Heart left ventricle (tissue), 16 donors: ENCODE data around the gene SPRED3. TPM values are rescaled to one million over a fixed set of nuclear protein-coding genes. Genes with fewer than 3 reads are reported as not detected.

Source experiments
- ATAC-seq, 4 donors: fragments of 200-7000 bp; cut with Tn5 transposase; one replicate each; pipeline ENCODE4 v1.9.1; 2020 to 2022; ENCODE audit warnings: moderate library complexity in 4 of 4, mild to moderate bottlenecking in 3 of 4, moderate number of reproducible peaks in 1 of 4
- DNase-seq, 5 donors: peaks; one replicate each; pipeline ENCODE4 v3.0.0-alpha.2; 2020
- H3K27ac ChIP-seq, 12 donors: fragments of 200-600 bp; sonication (generic) in 4 of 12; one replicate each; pipeline versions ENCODE4 v1.5.0 to v1.8.0; 2016 to 2022; ENCODE audit warnings: mild to moderate bottlenecking in 2 of 12
- H3K27me3 ChIP-seq, 9 donors: fragments of 200-600 bp; sonication (generic) in 2 of 9; one replicate each; pipeline versions ENCODE4 v1.5.1 to v1.8.0; 2016 to 2022; ENCODE audit warnings: mild to moderate bottlenecking in 3 of 9
- H3K36me3 ChIP-seq, 9 donors: fragments of 200-600 bp; sonication (generic) in 2 of 9; one replicate each; pipeline versions ENCODE4 v1.5.0 to v1.8.0; 2018 to 2022; ENCODE audit warnings: mild to moderate bottlenecking in 2 of 9
- H3K4me1 ChIP-seq, 12 donors: fragments of 200-600 bp; sonication (generic) in 4 of 12; one replicate each; pipeline versions ENCODE4 v1.5.0 to v1.8.0; 2016 to 2022; ENCODE audit warnings: mild to moderate bottlenecking in 3 of 12
- H3K4me3 ChIP-seq, 12 donors: fragments of 200-600 bp; sonication (generic) in 4 of 12; one replicate each; pipeline versions ENCODE4 v1.5.0 to v1.8.0; 2017 to 2022; ENCODE audit warnings: mild to moderate bottlenecking in 9 of 12, moderate library complexity in 4 of 12
- H3K9me3 ChIP-seq, 12 donors: fragments of 200-600 bp; sonication (generic) in 4 of 12; one replicate each; pipeline versions ENCODE4 v1.5.0 to v1.8.0; 2016 to 2022; ENCODE audit warnings: mild to moderate bottlenecking in 1 of 12
- POLR2A ChIP-seq, 2 donors: fragments of 450-650 bp; IDR thresholded peaks; one replicate each; pipeline ENCODE4 v1.6.1; 2017; ENCODE audit warnings: antibody characterized with exemption in 2 of 2, mild to moderate bottlenecking in 2 of 2, moderate library complexity in 2 of 2
- WGBS, 4 donors: extraction: QIAGEN DNeasy Blood & Tissue Kit in 2 of 4; methylation state at CpG; one replicate each; pipeline versions ENCODE4 v1.1.5 to v1.1.7; 2013 to 2018; 5-methylcytosine and 5-hydroxymethylcytosine counted together
- intact Hi-C, 10 donors: fragments of 100-400 bp; cut with DNase I; formaldehyde crosslinking; loops; one replicate each; pipeline versions ENCODE4 v1.11.1 to v1.14.2; 2022
- polyA plus RNA-seq, 2 donors: library from polyadenylated mRNA; stranded (reverse); fragments of 200-250 nt; gene quantifications; one replicate each; pipeline ENCODE4 v1.2.3, GENCODE V29; 2013
- total RNA-seq, 9 donors: library from RNA; depleted of rRNA in 2 of 9; stranded (reverse); fragments of >200 nt in 2 of 9; fragmentation: NEBNext Ultra II Directional in 3 of 9; extraction: Animal tissue kit (Norgen Biotek cat#: 25700) in 3 of 9; gene quantifications; one replicate each; pipeline versions ENCODE4 v1.1.0 to v1.2.4, GENCODE V29; 2016 to 2023
- TF ChIP-seq, protein P1 (sequence below), 12 donors: fragments of 200-600 bp; sonication (generic) in 4 of 12; IDR thresholded peaks; one replicate each; pipeline versions ENCODE4 v1.5.0 to v1.8.0; 2018 to 2022; ENCODE audit warnings: antibody characterized with exemption in 12 of 12, mild to moderate bottlenecking in 5 of 12
- donor health status: ischemic (EF 13 %, LVEDD 7.1; RV severe dilation, severe dysfunction).
- donor health status: healthy with polysubstance abuse.
- donor health status: DM: no; HTN: yes; CAD: no.
- donor health status: DM: no; HTN: no; CAD: no.
- donor health status: ischemic (EF 25% LVEDD 6.9; RV normal size, moderate dysfunction).
- donor health status: ischemic (EF 25% LVEDD 5.7; RV mildly dilated, moderate dysfunction).
- donor health status: healthy.
- donor health status: DM: yes; HTN: yes; CAD: no.
- donor health status: ischemic (EF 35%, LVEDD 5.7; RV mildly dilated, moderate dysfunction).
- donor health status: nonischemic (EF 11% LVEDD 7.7; RV severe dilation, severe dysfunction).
- donor health status: DM: yes; HTN: yes; CAD: no.
- donor health status: PGD.
- donor health status: ischemic (EF 29% LVEDD 5.4; RV normal size, mild dysfunction).
- donor health status: nonischemic (EF 23%, LVEDD 6.1; RV moderate dilation, normal function).

The SPRED3 gene
- total and polyA plus RNA-seq, 11 donors = 0.18 to 3.1 (median 0.72) TPM; not detected in 1

DNA sequence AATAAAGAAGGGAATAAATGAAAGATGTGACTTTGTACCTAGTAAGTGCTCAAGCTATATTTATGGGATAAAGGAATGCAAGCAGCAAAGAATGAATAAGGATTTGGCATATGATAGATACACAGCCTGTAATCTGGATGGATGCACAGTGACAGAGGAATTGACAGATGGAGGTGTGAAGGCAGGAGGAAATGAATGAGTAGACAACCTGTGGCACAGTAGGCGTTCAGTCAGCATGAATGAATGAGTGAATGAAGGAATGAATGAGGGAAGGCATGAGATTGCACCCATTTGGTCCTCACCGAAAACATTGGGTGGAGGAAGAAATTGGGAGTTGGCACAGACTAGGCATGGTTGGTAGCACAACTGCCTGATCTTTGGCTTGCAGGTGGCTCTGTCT is 18.9 kb upstream of the SPRED3 start:
- no peak overlapping the region for H3K27ac ChIP-seq
- H3K4me3 ChIP-seq = no peak overlapping the region
- DNase-seq (no peak), ATAC-seq (no peak)
- H3K4me1 ChIP-seq = peaks cover 0 to 4% (median 0%) of the 10 kb centered on the region in 12 donors
- no peaks in the 10 kb centered on the region for H3K9me3 ChIP-seq
- TF ChIP-seq, protein P1, sequence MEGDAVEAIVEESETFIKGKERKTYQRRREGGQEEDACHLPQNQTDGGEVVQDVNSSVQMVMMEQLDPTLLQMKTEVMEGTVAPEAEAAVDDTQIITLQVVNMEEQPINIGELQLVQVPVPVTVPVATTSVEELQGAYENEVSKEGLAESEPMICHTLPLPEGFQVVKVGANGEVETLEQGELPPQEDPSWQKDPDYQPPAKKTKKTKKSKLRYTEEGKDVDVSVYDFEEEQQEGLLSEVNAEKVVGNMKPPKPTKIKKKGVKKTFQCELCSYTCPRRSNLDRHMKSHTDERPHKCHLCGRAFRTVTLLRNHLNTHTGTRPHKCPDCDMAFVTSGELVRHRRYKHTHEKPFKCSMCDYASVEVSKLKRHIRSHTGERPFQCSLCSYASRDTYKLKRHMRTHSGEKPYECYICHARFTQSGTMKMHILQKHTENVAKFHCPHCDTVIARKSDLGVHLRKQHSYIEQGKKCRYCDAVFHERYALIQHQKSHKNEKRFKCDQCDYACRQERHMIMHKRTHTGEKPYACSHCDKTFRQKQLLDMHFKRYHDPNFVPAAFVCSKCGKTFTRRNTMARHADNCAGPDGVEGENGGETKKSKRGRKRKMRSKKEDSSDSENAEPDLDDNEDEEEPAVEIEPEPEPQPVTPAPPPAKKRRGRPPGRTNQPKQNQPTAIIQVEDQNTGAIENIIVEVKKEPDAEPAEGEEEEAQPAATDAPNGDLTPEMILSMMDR (IDR thresholded peaks at IDR 0.05) = no peak
- no peak for TF ChIP-seq POLR2A (IDR thresholded peaks at IDR 0.05)
- H3K27me3 ChIP-seq = no peaks in the 10 kb centered on the region
- no peaks in the 10 kb centered on the region for H3K36me3 ChIP-seq
- intact Hi-C loops = no loop called here
- WGBS, 4 donors = 84 to 92% (median 88%) methylated on average over 2 of the region's 2 CpGs

DNA sequence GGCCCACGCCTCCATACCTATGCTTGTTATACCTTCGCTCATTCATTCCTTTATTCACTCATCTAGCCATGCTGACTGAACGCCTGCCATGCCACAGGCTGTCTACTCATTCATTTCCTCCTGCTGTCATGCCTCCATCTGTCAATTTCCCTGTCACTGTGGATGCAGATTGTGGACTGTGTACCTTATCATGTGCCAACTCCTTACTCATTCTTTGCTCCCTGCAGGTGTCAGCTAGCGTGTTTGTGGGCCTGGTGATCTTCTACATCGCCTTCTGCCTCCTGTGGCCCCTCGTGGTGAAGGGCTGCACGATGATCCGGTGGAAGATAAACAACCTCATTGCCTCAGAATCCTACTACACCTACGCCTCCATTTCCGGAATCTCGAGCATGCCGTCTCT is 18.2 kb upstream of the SPRED3 start:
- Histone ChIP-seq H3K4me3 (no peak overlapping the region), H3K4me1 (peaks cover 0 to 7% (median under 1%) of the 10 kb centered on the region in 12 donors), H3K36me3 (no peaks in the 10 kb centered on the region), H3K27me3 (no peaks in the 10 kb centered on the region), H3K9me3 (no peaks in the 10 kb centered on the region), H3K27ac (no peak overlapping the region)
- intact Hi-C loops = loop anchor here in 1 of 10 donors (5.0 kb wide), 1 partner anchor 33 kb away; the partner anchor contains the start of gene CATSPERG
- no peak for TF ChIP-seq POLR2A (IDR thresholded peaks at IDR 0.05)
- TF ChIP-seq, protein P1 (IDR thresholded peaks at IDR 0.05) = no peak
- ATAC-seq = no peak
- DNase-seq = no peak
- 53 to 60% (median 58%) methylated on average over 12 of the region's 12 CpGs for WGBS, 4 donors

DNA sequence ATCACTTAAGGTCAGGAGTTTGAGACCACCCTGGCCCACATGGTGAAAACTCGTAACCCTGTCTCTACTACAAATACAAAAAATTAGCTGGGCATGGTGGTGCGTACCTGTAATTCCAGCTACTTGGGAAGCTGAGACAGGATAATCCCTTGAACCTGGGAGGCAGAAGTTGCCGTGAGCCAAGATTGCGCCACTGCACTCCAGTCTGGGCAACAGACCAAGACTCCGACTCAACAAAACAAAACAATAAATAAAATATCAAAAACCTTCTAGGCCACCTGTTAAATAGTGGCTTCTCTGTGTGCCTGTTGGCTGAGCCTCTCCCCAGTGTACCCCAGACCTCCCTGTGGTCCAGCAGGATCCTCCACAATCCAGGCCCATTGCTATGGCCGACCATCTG is 17.4 kb upstream of the SPRED3 start:
- no peaks in the 10 kb centered on the region for H3K27me3 ChIP-seq
- no peak overlapping the region for H3K4me3 ChIP-seq
- 84 to 88% (median 87%) methylated on average over 6 of the region's 6 CpGs for WGBS, 4 donors
- DNase-seq (no peak), ATAC-seq (no peak)
- no peak for TF ChIP-seq POLR2A (IDR thresholded peaks at IDR 0.05)
- TF ChIP-seq, protein P1 (IDR thresholded peaks at IDR 0.05) = no peak
- H3K4me1 ChIP-seq = peaks cover under 1 to 15% (median 8%) of the 10 kb centered on the region in 12 donors
- intact Hi-C loops = loop anchor here in 1 of 10 donors (5.0 kb wide), 1 partner anchor 34 kb away; the partner anchor contains the start of gene CATSPERG
- no peaks in the 10 kb centered on the region for H3K9me3 ChIP-seq
- H3K27ac ChIP-seq = no peak overlapping the region
- H3K36me3 ChIP-seq = no peaks in the 10 kb centered on the region

DNA sequence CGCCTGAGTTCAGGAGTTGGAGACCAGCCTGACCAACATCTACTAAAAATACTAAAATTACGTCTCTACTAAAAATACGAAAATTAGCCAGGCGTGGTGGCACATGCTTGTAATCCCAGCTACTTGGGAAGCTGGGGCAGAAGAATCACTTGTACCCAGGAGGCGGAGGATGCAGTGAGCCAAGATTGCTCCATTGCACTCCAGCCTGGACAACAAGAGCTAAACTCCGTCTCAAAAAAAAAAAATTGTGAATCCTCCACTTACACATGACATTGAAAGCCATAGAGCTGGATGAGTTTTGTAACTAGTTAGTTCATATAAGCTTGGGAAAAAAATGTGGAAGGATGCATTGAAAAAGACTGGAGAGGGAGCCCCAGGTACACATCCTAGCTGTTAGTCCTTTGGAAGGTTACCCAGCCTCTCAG is 14.6 kb upstream of the SPRED3 start:
- peak overlapping the region in 10 of 12 donors; percentile 70 to 94 (median 92) for H3K4me3 ChIP-seq
- no peaks in the 10 kb centered on the region for H3K9me3 ChIP-seq
- no peak for ATAC-seq
- H3K36me3 ChIP-seq = peaks cover 0 to 26% (median 21%) of the 10 kb centered on the region in 9 donors
- TF ChIP-seq POLR2A (IDR thresholded peaks at IDR 0.05) = no peak
- TF ChIP-seq, protein P1 (IDR thresholded peaks at IDR 0.05) = no peak
- intact Hi-C loops = loop anchor here in 8 of 10 donors (1.0 to 5.0 kb wide), 6 partner anchors 37 to 57 kb away; partner anchors contain the start of gene CATSPERG (in 3 of the 8)
- no peak for DNase-seq
- H3K4me1 ChIP-seq = peaks cover 7 to 29% (median 22%) of the 10 kb centered on the region in 12 donors
- 68 to 77% (median 74%) methylated on average over 6 of the region's 6 CpGs for WGBS, 4 donors
- no peaks in the 10 kb centered on the region for H3K27me3 ChIP-seq
- peak overlapping the region in 11 of 12 donors; percentile 70 to 97 (median 90) for H3K27ac ChIP-seq
